Measurements from ENCODE around the gene SLC13A4.
"Not testable (repeated sequence)": the region's sequence is repeated elsewhere in the genome, so short reads cannot be mapped to it uniquely, and the experiment has no call there.

SLC13A4 gene

GRCh38 chr7:135728136-135728669 lies at the start of gene SLC13A4:
Gene SLC13A4, minus strand, starts transcription at chr7:135728186. Its CDS starts 690 bp downstream, at chr7:135727496.
- no peak for DNase-seq (ENCODE audit: low spot score)

GRCh38 chr7:135775915-135776314 lies 47.9 kb upstream of the SLC13A4 start:
- DNase-seq (ENCODE audit: low spot score) = not testable (repeated sequence)

- DNase-seq (ENCODE audit: low spot score) = no peak
These were observed 47.2 kb upstream of the SLC13A4 start for GRCh38 chr7:135775230-135775629.

GRCh38 chr7:135774284-135774683 lies 46.3 kb upstream of the SLC13A4 start:
- DNase-seq (ENCODE audit: low spot score) = no peak

GRCh38 chr7:135773464-135773863 lies 45.5 kb upstream of the SLC13A4 start:
- no peak for DNase-seq (ENCODE audit: low spot score)

- DNase-seq (ENCODE audit: low spot score) = no peak
These were observed 44.7 kb upstream of the SLC13A4 start for GRCh38 chr7:135772639-135773222.

GRCh38 chr7:135771961-135772638 lies 44.1 kb upstream of the SLC13A4 start:
- DNase-seq (ENCODE audit: low spot score) = no peak

GRCh38 chr7:135771051-135771450 lies 43.1 kb upstream of the SLC13A4 start:
- no peak for DNase-seq (ENCODE audit: low spot score)

- no peak for DNase-seq (ENCODE audit: low spot score)
These were observed 42.2 kb upstream of the SLC13A4 start for GRCh38 chr7:135770139-135770710.

- DNase-seq (ENCODE audit: low spot score) = no peak
These were observed 41.2 kb upstream of the SLC13A4 start for GRCh38 chr7:135769005-135769802.

- DNase-seq (ENCODE audit: low spot score) = no peak
These were observed 40.5 kb upstream of the SLC13A4 start for GRCh38 chr7:135768467-135768866.

GRCh38 chr7:135768064-135768463 lies 40.1 kb upstream of the SLC13A4 start:
- DNase-seq (ENCODE audit: low spot score) = no peak

GRCh38 chr7:135763261-135763660 lies 35.3 kb upstream of the SLC13A4 start:
- no peak for DNase-seq (ENCODE audit: low spot score)

- DNase-seq (ENCODE audit: low spot score) = no peak
These were observed 33.9 kb upstream of the SLC13A4 start for GRCh38 chr7:135761751-135762488.

GRCh38 chr7:135759532-135759931 lies 31.5 kb upstream of the SLC13A4 start:
- no peak for DNase-seq (ENCODE audit: low spot score)

GRCh38 chr7:135758531-135758932 lies 30.5 kb upstream of the SLC13A4 start:
- DNase-seq (ENCODE audit: low spot score) = no peak

- no peak for DNase-seq (ENCODE audit: low spot score)
These were observed 29.9 kb upstream of the SLC13A4 start for GRCh38 chr7:135757719-135758411.

- no peak for DNase-seq (ENCODE audit: low spot score)
These were observed 28.2 kb upstream of the SLC13A4 start for GRCh38 chr7:135756191-135756590.

- no peak for DNase-seq (ENCODE audit: low spot score)
These were observed 27.4 kb upstream of the SLC13A4 start for GRCh38 chr7:135755351-135755753.

GRCh38 chr7:135753616-135754413 lies 25.8 kb upstream of the SLC13A4 start:
- no peak for DNase-seq (ENCODE audit: low spot score)
